NT2/D1 (cell line): ENCODE measurements around the gene ST6GALNAC3.

Experiments
- DNase-seq: peaks from one replicate; pipeline ENCODE4 v3.0.0-alpha.2; 2011; ENCODE audit warnings: low read depth, low spot score
- H3K27me3 ChIP-seq: 2 replicates; pipeline ENCODE4 v1.6.0; 2011; ENCODE audit warnings: mild to moderate bottlenecking; ENCODE audit not compliant: insufficient read length, insufficient read depth
- H3K36me3 ChIP-seq: 2 replicates; pipeline ENCODE4 v1.6.1; 2011; ENCODE audit warnings: mild to moderate bottlenecking, low read length, mixed read lengths; ENCODE audit not compliant: insufficient read depth, insufficient read length
- H3K4me1 ChIP-seq: 2 replicates; pipeline ENCODE4 v1.5.1; 2011; ENCODE audit not compliant: insufficient read depth, insufficient read length
- H3K4me3 ChIP-seq: 2 replicates; pipeline ENCODE4 v1.5.1; 2011; ENCODE audit warnings: low read depth; ENCODE audit not compliant: insufficient read length
- H3K9ac ChIP-seq: 2 replicates; pipeline ENCODE4 v1.6.0; 2011; ENCODE audit warnings: low read depth; ENCODE audit not compliant: insufficient read length
- H3K9me3 ChIP-seq: 2 replicates; pipeline ENCODE4 v1.5.1; 2011; ENCODE audit warnings: mild to moderate bottlenecking, low read length; ENCODE audit not compliant: insufficient read depth
- SUZ12 ChIP-seq: IDR thresholded peaks from 2 replicates; pipeline ENCODE4 v1.6.1; 2011; ENCODE audit not compliant: insufficient read length, insufficient read depth; ENCODE audit errors: extremely low read depth
- YY1 ChIP-seq: IDR thresholded peaks from 2 replicates; pipeline ENCODE4 v1.6.1; 2011; ENCODE audit not compliant: insufficient read length, insufficient read depth
- ZNF274 ChIP-seq: IDR thresholded peaks from 2 replicates; pipeline ENCODE4 v1.6.1; 2011; ENCODE audit warnings: mild to moderate bottlenecking, low read depth, low read length

The ST6GALNAC3 gene

GRCh38 chr1:76160225-76160624 is 85.7 kb downstream of the ST6GALNAC3 start:
- Histone ChIP-seq H3K9me3 (no peaks in the 10 kb centered on the region), H3K9ac (no peak overlapping the region), H3K36me3 (no peaks in the 10 kb centered on the region), H3K4me3 (no peak overlapping the region), H3K4me1 (no peaks in the 10 kb centered on the region), H3K27me3 (no peaks in the 10 kb centered on the region)
- no peak for DNase-seq
- TF ChIP-seq ZNF274 (no peak), SUZ12 (no peak), YY1 (no peak)

- Histone ChIP-seq H3K9ac (no peak overlapping the region), H3K4me1 (no peaks in the 10 kb centered on the region), H3K36me3 (no peaks in the 10 kb centered on the region), H3K4me3 (no peak overlapping the region), H3K9me3 (no peaks in the 10 kb centered on the region), H3K27me3 (no peaks in the 10 kb centered on the region)
- TF ChIP-seq SUZ12 (no peak), YY1 (no peak), ZNF274 (no peak)
- DNase-seq = no peak
Observed at GRCh38 chr1:76161451-76161850, 86.9 kb downstream of the ST6GALNAC3 start.

GRCh38 chr1:76162254-76162653 is 87.7 kb downstream of the ST6GALNAC3 start:
- H3K9me3 ChIP-seq = no peaks in the 10 kb centered on the region
- H3K9ac ChIP-seq = no peak overlapping the region
- no peaks in the 10 kb centered on the region for H3K36me3 ChIP-seq
- H3K4me3 ChIP-seq = no peak overlapping the region
- H3K27me3 ChIP-seq = no peaks in the 10 kb centered on the region
- DNase-seq = no peak
- no peaks in the 10 kb centered on the region for H3K4me1 ChIP-seq
- TF ChIP-seq SUZ12 (no peak), ZNF274 (no peak), YY1 (no peak)

GRCh38 chr1:76164165-76164564 is 89.6 kb downstream of the ST6GALNAC3 start:
- no peak for DNase-seq
- Histone ChIP-seq H3K9me3 (no peaks in the 10 kb centered on the region), H3K36me3 (no peaks in the 10 kb centered on the region), H3K4me3 (no peak overlapping the region), H3K27me3 (no peaks in the 10 kb centered on the region), H3K9ac (no peak overlapping the region), H3K4me1 (no peaks in the 10 kb centered on the region)
- TF ChIP-seq YY1 (no peak), SUZ12 (no peak), ZNF274 (no peak)

- H3K4me3 ChIP-seq = no peak overlapping the region
- no peaks in the 10 kb centered on the region for H3K36me3 ChIP-seq
- H3K9me3 ChIP-seq = no peaks in the 10 kb centered on the region
- H3K27me3 ChIP-seq = no peaks in the 10 kb centered on the region
- no peak for TF ChIP-seq SUZ12
- TF ChIP-seq ZNF274 = no peak
- no peak for TF ChIP-seq YY1
- H3K4me1 ChIP-seq = no peaks in the 10 kb centered on the region
- H3K9ac ChIP-seq = no peak overlapping the region
- no peak for DNase-seq
Observed at GRCh38 chr1:76170084-76170483, 95.5 kb downstream of the ST6GALNAC3 start.

GRCh38 chr1:76170513-76170912 is 96.0 kb downstream of the ST6GALNAC3 start:
- Histone ChIP-seq H3K9ac (no peak overlapping the region), H3K9me3 (no peaks in the 10 kb centered on the region), H3K36me3 (no peaks in the 10 kb centered on the region), H3K4me1 (no peaks in the 10 kb centered on the region), H3K27me3 (no peaks in the 10 kb centered on the region), H3K4me3 (no peak overlapping the region)
- TF ChIP-seq YY1 (no peak), SUZ12 (no peak)
- no peak for DNase-seq

GRCh38 chr1:76176000-76176399 is 101.5 kb downstream of the ST6GALNAC3 start:
- Histone ChIP-seq H3K36me3 (no peaks in the 10 kb centered on the region), H3K9ac (no peak overlapping the region), H3K4me3 (no peak overlapping the region), H3K9me3 (no peaks in the 10 kb centered on the region), H3K4me1 (no peaks in the 10 kb centered on the region), H3K27me3 (no peaks in the 10 kb centered on the region)
- no peak for DNase-seq
- TF ChIP-seq ZNF274 (no peak), SUZ12 (no peak), YY1 (no peak)

GRCh38 chr1:76177615-76178014 is 103.1 kb downstream of the ST6GALNAC3 start:
- no peaks in the 10 kb centered on the region for H3K4me1 ChIP-seq
- TF ChIP-seq YY1 (no peak), ZNF274 (no peak), SUZ12 (no peak)
- H3K9me3 ChIP-seq = no peaks in the 10 kb centered on the region
- no peak overlapping the region for H3K9ac ChIP-seq
- H3K27me3 ChIP-seq = no peaks in the 10 kb centered on the region
- no peak for DNase-seq
- H3K4me3 ChIP-seq = no peak overlapping the region
- H3K36me3 ChIP-seq = no peaks in the 10 kb centered on the region
